SHP77 treated with DMSO at 0.1 percent for 48 hours (cell line): ENCODE data around the gene SYAP1.
"Not testable (repeated sequence)": the region's sequence is repeated elsewhere in the genome, so short reads cannot be mapped to it uniquely, and the experiment has no call there.

Experiments used
- DNase-seq: peaks from one replicate; lab custom pipeline; 2025; lab: John Stamatoyannopoulos, UW

SYAP1 gene, protein sequence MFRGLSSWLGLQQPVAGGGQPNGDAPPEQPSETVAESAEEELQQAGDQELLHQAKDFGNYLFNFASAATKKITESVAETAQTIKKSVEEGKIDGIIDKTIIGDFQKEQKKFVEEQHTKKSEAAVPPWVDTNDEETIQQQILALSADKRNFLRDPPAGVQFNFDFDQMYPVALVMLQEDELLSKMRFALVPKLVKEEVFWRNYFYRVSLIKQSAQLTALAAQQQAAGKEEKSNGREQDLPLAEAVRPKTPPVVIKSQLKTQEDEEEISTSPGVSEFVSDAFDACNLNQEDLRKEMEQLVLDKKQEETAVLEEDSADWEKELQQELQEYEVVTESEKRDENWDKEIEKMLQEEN

DNA sequence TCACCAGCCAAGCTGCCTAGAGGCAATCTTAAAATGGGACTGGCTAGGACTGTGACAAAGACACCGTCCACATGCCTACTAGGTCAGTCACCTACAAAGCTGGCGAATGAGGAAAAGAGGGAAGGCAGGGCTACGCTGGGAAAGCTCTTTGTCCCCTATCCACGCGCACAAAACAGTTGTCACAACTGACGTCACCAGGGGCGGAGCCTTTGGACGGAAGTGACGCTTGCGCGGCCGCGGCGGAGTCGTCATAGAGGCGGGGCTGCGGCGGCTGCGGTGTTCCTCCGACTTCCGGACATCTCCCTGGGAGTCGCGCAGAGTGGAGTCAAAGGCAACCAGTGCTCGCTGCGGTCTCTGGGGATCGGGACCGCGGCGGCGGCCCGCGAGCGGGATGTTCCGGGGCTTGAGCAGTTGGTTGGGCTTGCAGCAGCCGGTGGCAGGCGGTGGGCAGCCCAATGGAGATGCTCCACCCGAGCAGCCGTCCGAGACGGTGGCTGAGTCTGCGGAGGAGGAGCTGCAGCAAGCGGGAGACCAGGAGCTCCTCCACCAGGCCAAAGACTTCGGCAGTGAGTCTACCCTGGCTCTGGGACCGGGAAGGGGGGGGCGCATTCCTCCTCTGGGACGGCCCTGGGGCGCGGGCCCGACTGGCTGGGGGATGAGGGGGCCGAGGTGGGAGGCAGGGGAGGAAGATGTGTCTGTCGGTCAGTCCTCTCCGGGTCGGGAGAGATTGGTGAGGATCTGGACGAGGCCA, at the start of gene SYAP1:
TSS of gene SYAP1 (plus strand) at position 279 of the 751 bp plus-strand sequence. CDS start at position 392, 113 bp downstream.
- DNase-seq = peak; percentile 80

DNA sequence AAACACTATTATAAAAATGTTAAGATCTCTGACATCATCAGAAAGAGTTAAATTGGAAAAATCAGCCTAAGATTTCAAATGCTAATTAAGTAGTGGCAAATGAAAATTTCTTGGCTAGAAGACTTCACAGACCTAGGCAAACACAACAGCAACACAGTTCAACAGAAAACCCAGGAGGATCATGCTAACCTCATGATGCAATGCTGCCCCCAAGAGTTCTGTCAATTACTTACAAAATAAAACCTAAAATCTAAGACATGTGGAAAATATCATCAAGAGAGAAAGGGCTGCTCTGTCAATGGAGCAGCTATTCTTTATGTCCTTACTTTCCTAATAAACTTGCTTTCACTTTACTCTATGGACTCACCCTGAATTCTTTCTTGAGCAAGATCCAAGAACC, 48.4 kb upstream of the SYAP1 start:
- DNase-seq = no peak

DNA sequence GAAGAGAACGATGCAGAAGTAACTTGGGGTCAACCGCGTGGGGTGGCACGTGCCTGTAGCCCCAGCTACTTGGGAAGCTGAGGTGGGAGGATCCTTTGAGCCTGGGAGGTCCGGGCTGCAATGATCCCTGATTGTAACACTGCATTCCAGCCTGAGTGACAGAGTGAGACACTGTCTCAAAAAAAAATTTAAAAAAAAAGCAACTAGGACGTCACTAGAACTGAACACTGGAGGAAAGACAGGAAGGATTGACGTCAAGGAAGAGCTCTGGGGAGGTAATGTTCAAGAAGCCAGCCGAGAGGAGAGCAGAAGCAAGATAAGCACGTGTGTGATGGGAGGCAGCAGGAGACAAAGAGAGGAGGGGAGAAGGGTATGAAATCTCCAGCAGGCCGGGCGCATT, 40.7 kb upstream of the SYAP1 start:
- DNase-seq = no peak

DNA sequence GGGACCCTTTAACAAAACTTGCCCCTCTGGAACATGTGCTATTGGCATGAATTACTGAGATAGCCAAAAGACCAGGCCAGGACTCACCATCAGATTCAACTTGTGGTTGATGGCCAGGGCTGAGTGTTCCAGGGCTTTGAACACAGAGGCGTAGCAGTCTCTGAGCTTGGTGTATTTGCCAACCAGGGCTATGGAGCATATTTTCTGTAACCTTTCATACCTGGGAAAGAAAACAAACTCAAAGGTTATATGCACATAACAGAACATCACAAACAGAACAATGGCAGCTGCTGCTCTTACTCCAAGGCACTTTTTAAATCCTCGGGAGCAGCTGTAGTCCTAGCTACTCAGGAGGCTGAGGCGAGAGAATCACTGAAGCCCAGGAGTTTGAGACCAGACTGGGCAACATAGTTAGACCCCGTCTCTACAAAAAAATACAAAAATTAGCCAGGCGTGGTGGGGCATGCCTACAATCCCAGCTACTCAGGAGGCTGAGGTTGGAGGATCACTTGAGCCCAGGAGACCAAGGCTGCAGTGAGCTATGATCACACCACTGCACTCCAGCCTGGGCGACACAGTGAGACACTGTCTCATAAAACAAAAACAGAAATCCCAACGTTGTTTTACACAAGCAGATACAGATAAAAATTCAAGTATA, 36.3 kb upstream of the SYAP1 start:
- DNase-seq = no peak

DNA sequence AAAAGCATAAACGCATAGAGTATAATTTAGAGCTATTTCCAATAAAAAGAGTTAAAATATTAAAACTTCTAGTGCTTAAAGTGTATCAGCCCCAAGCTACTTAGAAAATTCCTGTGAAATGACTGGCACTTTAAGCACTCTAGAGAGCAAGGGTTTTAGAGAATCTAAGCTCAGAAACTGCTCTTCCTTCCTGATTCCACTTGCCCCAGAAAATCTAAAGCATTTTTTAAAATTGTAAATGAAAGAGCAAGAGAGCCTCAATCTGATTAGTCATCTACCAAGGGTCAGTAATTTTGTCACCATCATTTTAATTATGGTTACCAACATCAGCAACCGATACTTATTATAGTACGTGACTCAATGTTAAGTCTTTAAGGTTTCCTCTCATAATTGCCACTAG, 31.9 kb upstream of the SYAP1 start:
- no peak for DNase-seq

DNA sequence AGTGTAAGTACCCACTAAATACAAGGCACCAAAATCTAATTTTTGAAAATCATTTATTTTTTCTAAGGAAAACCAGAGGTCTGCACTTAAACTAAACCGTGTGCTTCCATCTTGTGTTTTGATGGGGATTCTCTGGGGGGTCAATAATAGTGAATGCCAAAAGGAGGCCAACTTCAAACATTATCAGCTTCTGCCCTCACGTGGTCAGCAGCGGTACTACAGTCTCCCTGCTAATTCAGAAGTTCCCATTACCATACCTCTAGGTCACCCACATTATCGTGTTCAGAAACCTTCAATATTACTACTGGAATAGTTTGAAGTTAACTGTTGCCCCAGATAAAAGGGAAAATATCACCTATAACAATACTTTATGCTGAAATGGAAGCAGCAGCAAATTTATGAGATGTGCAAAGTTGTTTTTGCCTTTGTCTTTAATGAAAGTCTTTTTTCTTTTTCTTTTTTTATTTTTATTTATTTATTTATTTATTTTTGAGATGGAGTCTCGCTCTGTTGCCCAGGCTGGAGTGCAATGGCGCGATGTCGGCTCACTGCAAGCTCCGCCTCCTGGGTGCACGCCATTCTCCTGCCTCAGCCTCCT, 24.2 kb upstream of the SYAP1 start:
- no peak for DNase-seq

DNA sequence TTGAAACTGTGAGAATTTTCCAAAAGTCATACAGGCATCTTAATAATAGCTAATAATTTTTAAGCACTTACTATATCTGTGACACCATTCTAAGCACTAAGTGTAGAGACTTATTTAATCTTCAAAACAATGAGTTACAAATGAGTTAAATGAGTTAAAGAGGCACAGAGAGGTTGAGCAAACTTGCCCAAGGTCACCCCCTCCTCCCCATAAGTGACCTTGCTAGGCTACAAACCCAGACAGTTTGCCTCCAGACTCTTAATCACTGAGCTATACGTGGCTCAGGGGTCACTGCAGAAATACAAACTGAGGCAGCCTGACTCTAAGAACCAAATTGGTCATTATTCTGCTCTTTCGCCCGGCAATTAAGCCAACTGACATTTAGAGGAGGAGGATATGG, 22.5 kb upstream of the SYAP1 start:
- DNase-seq = no peak

DNA sequence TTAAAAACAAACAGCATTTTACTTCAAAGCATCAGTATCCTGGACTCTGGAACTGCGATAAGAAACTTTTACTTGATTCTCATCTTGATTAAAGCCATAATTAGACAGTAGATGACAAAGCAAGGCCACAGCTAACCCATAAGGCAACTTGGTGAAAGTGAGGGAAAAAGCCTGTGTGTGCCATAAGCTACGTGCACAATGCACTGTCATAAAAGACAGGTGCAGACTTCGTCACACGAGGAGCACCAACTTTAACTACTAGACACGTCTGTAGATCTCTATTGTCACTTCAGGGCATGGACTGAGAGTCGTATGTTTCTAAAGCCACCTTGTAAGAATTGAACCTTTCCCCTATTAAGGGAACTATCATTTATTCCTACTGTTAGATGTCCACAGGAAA, 20.0 kb upstream of the SYAP1 start:
- no peak for DNase-seq

DNA sequence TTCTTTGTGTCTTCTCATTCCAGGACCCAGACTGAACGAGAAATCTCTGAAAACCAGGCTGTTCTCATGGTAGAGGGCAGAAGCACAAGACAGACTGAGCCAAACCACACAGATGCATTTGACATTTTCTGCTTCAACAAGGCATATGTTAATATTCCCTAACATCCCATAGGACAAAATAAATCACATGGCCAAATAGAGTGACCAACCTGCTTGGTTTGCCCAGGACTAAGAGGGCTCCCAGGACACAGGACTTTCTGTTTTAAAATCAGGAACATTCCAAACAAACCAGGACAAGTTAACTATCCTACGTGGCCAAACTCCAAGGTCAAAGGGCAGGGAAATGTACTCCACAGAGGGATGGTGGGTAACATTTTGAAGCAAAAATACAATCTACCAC, 18.7 kb upstream of the SYAP1 start:
- DNase-seq = no peak

DNA sequence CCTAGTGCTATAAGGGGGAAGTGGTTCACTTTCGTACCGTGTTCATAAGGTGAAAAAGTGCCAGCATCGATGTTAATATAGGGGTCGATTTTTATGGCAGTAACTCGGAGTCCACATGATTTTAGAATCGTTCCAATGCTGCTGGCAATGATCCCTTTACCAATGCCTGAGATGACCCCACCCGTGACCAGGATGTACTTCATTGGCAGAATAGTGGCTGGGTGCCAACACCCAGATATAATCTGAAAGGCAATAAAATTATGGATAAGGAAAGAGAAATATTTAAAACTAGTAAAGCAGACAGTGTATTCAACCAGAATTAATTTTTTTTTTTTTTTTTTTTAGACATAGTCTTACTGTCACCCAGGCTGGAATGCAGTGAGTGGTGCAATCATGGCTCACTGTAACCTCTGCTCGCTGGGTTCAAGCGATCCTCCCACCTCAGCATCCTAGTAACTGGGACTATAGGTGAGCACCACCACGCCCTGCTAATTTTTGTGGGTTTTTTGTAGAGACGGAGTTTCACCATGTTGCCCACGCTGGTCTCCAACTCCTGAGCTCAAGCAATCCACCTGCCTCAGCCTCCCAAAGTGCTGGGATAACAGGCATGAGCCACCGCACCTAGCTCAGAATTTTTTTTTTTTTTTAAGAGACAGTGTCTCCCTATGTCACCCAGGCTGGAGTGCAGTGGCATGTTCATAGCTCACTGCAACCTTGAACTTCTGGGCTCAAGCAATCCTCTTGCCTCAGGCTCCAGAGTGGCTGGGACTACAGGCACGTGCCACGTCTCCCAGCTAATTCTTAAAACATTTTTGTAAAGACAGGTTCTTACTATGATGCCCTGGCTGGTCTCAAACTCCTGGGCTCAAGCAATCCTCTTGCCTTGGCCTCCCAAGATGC, 16.5 kb upstream of the SYAP1 start:
- DNase-seq = no peak

DNA sequence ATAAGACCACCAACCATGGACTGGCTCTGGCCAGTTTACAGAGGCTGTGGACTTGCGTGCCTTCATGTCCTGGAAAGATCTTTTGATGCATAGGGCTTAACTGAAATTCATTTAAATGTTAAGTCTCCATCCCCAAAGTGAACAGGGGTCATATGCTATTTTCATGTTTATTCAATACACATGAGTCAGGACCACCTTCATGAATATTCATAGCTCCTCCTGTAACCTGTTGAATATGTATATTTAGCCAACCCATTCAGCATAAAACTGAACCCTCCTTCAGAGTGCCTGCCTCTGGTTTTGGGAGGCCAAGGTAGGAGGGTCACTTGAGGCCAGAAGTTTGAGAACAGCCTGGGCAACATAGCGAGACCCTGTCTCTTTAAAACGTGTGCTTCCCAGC, 14.0 kb upstream of the SYAP1 start:
- no peak for DNase-seq

DNA sequence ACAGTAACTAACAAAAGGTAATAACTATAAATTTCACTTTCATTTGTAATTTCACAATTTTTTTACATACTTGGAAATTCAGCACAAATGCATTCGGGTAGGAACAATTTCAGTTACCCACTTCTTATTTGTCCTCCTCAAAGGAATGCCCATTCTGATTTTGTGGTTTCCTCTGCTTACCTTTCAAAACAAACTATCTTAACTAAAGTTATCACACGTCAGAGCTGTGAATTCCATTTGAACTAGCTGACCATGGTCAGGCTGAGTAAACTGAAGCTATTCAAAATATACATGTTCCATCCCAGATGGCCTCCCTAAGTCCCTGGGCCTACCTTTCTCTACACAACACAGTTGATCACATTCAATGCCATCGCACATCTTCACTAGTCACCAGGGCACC, 11.4 kb upstream of the SYAP1 start:
- no peak for DNase-seq

DNA sequence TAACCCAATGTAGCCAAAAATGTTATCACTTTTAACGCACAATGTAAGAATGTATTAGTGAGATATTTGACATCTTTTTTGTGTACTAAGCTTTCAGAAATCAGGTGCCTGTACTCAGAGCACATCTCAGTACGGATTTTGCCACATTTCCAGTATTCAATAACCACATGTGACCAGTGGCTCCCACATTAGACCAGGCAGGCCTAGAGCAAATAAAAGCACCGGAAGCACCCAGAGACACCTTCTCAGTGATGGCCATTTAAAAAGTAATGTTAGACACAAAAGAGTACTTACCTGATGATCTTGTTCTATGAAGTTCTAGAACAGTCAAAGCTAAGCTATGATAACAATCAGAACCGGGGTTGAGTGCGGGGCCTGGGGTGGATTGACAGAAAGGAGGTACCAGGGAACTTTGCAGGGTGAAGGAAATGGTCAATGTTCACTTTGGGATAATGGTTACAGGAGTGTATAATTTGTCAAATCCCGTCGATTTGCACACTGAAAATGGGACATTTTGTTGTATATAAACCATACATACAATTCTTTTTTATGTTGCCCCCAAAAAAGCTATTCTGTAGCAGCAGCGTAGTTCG, 8.1 kb upstream of the SYAP1 start:
- DNase-seq = peak; percentile 1

DNA sequence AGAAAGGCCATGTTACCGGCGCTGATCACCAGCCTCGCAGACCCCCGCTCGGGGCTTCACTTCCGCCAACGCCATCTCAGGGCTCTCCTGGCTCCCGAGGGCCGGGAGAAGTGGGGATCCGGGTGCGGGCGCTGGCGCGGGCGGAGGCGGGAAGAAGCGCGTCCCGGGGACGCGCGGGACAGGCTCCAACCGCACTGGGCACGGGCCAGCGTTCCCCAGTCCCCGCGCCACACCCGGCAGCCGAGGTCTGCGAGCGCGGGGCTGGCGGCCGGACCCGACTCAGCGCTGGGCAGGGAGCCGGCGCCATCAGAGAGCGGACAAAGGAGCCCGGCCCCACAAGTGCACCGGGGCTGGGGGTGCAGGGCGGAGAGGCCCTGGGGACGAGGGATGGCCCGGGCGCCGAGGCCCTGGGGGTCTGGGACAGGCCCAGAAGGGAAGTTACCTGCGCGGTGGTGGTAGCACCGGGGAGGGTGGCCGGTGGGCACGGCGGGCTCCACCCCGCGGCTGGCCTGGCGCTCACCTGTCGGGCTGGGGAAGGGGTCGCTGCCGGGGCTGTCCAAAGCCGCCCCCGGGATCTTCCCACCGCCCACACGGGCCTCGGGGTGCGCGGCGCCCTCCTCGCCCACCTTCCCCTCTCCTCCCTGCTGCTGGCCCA, 7.4 kb upstream of the SYAP1 start:
- no peak for DNase-seq

DNA sequence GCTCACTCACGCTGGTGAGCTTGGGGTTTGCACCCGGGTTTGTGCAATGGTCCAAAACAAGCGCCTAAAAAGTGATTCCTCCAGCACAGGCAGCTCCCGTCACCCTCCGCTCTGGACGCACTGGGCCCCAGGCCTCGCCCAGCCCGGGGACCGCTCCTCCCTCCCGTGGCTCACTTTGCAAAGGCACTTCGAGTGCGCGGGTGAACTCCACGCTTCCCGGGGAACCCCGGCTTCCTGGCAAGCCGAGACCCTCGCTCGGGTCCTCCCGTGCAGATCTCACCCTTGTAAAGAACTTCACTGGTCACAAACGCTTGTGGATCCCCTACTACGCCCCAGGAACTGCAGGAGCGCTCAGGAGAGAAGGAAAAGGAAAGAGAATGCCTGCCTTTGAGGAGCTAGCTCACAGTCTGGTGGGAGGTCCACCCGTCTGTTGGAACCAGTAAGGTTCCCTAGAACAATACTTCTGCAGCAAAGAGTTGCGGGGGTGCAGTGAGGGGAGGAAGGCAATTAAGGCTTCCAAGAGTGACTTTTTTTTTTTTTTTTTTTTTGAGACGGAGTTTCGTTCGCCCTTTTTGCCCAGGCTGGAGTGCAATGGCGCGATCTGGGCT, 6.8 kb upstream of the SYAP1 start, which contains the start of gene CTPS2:
TSS of gene CTPS2 (minus strand) at position 122 of the 608 bp plus-strand sequence. CDS start 9,767 bp downstream, outside the sequence.
- DNase-seq = no peak

DNA sequence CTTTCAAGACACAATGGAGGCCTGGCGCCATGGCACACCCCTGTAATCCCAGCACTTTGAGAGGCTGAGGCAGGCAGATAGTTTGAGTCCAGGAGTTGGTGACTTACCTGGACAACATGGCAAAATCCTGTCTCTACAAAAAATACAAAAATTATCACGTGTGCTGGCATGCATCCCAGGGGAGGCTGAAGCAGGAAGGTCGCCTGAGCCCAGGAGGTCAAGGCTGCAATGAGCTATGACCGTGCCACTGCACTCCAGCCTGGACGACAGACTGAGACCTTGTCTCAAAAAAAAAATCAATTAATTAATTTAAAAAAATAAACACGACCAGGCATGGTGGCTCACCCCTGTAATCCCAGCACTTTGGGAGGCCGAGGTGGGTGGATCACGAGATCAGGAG, 4.9 kb upstream of the SYAP1 start:
- no peak for DNase-seq

DNA sequence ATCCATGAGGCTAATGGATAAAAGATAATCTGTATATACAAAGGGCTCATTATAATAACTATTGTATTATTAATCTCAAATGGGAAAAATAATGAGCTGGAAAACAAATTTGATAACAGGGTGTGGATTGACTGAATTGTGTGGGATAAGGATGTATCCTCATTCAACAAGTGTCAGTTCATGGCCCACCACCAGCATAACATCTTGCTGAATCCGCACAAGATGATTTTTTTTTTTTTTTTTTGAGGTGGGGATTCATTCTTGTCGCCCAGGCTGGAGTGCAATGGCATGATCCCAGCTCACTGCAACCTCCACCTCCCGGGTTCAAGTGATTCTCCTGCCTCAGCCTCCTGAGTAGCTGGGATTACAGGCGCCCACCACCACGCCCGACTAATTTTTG, 3.8 kb upstream of the SYAP1 start:
- DNase-seq = not testable (repeated sequence)

DNA sequence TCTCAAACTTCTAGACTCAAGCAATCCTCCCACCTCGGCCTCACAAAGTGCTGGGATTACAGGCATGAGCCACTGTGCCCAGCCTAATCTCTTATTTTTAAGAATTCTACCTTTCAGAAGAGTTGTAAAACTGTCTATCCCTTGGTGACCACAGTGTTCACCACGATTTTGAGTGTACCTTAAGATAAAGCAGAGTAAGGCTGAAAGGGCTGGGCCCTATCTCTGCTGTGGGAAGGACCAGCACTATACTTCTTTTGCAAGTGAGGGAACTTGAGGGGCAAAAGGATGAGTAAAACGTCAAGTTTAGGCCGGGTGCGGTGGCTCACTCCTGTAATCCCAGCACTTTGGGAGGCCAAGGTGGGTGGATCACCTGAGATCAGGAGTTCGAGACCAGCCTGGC, 3.0 kb upstream of the SYAP1 start:
- DNase-seq = not testable (repeated sequence)

DNA sequence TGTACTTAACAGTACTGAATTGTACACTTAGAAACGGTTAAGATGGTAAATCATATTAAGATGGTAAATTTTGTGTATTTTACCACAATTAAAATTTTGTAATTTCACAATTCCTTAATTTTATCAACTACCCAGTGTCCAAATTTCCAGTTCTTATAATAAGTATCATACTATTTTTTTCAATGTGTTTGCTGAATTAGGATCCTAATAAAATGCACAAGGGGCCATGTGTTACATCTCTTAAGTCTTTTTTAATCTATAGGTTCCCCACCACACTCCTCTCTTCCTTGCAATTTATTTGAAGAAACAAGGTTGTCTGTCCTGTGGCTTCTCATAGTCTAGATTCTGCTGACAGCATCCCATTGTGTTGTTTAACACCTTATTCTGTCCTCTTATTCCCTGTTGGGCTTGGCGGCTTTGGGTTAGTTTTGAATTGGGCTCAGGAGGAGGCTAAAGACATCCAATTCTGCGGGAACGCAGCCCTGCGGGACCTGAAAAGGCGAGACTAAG, 533 bp upstream of the SYAP1 start:
- DNase-seq = no peak

DNA sequence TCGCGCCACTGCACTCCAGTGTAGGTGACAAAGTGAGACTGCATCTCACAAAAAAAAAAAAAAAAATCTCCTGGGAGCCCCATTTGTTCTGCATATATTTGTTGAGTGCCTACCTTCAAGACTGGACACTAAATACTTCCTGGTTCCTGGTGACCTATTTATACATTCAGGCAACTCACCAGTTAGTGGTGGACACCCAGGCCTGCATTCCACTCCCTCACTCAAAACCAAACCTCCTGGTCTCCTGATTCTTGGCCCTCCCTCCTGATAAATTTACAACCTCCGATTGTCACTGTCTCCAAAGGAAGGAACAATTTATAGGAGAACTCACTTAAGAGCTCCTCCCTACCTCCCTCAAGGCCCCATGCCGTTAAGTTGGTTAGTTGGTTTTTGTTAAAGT, 3.1 kb downstream of the SYAP1 start:
- DNase-seq = no peak
